Breast epithelium (tissue), 3 donors: Measurements from ENCODE around the gene THADA.

Source experiments
- POLR2A ChIP-seq: fragments of 450-650 bp; IDR thresholded peaks from one replicate; pipeline ENCODE4 v1.6.1; 2016; ENCODE audit warnings: antibody characterized with exemption, mild to moderate bottlenecking, moderate library complexity
- POLR2AphosphoS5 ChIP-seq, 3 donors: sonication (generic); formaldehyde crosslinking; IDR thresholded peaks; one replicate each; pipeline ENCODE4 v1.6.1; 2017; ENCODE audit warnings: antibody characterized with exemption in 3 of 3
- TF ChIP-seq, protein P1 (sequence below), 3 donors: fragments of 450-650 bp; IDR thresholded peaks; one replicate each; pipeline ENCODE4 v1.5.1; 2016 to 2017; ENCODE audit warnings: antibody characterized with exemption in 3 of 3, mild to moderate bottlenecking in 3 of 3, moderate library complexity in 3 of 3

DNA sequence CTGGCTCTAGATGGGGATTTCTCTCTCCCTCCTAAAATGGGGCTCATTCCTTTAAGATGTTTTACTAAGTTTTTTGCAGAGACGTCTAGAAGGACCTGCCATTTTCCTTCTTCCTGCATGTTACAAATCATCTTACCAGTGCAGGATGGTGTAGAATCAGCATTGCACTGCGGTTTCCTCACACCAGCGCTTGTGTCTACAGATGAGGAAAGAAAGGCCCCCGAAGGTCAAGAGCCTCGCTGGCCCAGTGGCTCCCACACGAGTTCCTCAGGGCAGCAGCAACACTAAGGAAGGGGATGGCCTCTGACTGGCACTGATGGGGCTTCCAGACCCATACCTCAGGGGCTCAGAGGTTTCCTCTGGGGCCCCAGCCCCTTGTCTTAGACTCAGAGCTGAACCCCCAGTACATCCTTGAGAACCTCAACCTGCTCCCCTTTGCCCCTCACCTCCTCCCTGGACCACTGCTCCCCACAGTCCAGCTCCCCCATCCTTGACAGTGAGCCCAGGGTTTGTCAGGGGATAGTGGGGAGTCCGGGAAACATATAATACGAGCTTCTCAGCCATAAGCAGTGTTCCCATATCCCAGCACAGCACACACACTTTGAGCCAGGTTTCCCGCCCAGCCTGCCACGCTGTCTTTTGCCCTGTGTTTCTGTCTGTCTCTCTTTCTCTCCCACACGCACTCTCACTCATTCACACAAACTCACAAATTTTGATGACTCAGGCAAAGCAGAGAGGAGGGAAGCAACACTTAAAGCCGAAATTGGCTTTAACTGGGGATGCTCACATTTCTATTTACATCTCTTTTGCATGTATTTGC lies 398.9 kb downstream of the THADA start:
- TF ChIP-seq POLR2A (no peak), POLR2AphosphoS5 (IDR thresholded peaks at IDR 0.05) (no peak)
- TF ChIP-seq, protein P1, sequence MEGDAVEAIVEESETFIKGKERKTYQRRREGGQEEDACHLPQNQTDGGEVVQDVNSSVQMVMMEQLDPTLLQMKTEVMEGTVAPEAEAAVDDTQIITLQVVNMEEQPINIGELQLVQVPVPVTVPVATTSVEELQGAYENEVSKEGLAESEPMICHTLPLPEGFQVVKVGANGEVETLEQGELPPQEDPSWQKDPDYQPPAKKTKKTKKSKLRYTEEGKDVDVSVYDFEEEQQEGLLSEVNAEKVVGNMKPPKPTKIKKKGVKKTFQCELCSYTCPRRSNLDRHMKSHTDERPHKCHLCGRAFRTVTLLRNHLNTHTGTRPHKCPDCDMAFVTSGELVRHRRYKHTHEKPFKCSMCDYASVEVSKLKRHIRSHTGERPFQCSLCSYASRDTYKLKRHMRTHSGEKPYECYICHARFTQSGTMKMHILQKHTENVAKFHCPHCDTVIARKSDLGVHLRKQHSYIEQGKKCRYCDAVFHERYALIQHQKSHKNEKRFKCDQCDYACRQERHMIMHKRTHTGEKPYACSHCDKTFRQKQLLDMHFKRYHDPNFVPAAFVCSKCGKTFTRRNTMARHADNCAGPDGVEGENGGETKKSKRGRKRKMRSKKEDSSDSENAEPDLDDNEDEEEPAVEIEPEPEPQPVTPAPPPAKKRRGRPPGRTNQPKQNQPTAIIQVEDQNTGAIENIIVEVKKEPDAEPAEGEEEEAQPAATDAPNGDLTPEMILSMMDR (IDR thresholded peaks at IDR 0.05), result no peak
